Motor neuron (in vitro differentiated cells): ENCODE results near the gene BRSK2. TPM values are rescaled to one million over a fixed set of nuclear protein-coding genes. Genes with fewer than 3 reads are reported as not detected.
"Not testable (repeated sequence)": the region's sequence is repeated elsewhere in the genome, so short reads cannot be mapped to it uniquely, and the experiment has no call there.

Experiments
- ATAC-seq, 8 experiments: fragments of 200-7000 bp; cut with Tn5 transposase; replicated peaks in 6 of 8; 2 replicates each; pipeline ENCODE4 v1.8.0; 2021; ENCODE audit warnings: mild to moderate bottlenecking in 8 of 8, moderate library complexity in 8 of 8
- H3K27ac ChIP-seq, 2 donors: fragments of 250-450 bp; sonication (Bioruptor Pico); 2 replicates each; pipeline ENCODE4 v1.9.0; 2021; ENCODE audit warnings: antibody characterized with exemption in 2 of 2, mild to moderate bottlenecking in 2 of 2, moderate library complexity in 1 of 2
- H3K4me1 ChIP-seq, 2 donors: fragments of 250-450 bp; sonication (Bioruptor Pico); replicated peaks in 1 of 2; 2 replicates each; pipeline ENCODE4 v1.6.1; 2021; ENCODE audit warnings: antibody characterized with exemption in 2 of 2, mild to moderate bottlenecking in 2 of 2, moderate library complexity in 1 of 2
- H3K4me3 ChIP-seq, 5 donors: fragments of 250-450 bp; sonication (Bioruptor Pico); 2 replicates each; pipeline ENCODE4 v1.9.0; 2021; ENCODE audit warnings: antibody characterized with exemption in 5 of 5, mild to moderate bottlenecking in 5 of 5, moderate library complexity in 4 of 5
- WGBS, 10 experiments: fragments of 450-650 bp; shearing (Covaris generic); methylation state at CpG; one replicate each; pipeline ENCODE4 v1.0.0; 2022; 5-methylcytosine and 5-hydroxymethylcytosine counted together
- in situ Hi-C, 9 experiments: fragments of 400-800 bp; cut with MboI; loops; one replicate each; pipeline ENCODE4 v1.15.0; 2021; ENCODE audit warnings: low sequenced_read_pairs in 9 of 9, low pct_unique_long_range_greater_than_20kb in 2 of 9; ENCODE audit not compliant: unreplicated experiment in 9 of 9
- total RNA-seq, 8 experiments: library from RNA; unstranded; fragments of 300-600 nt; gene quantifications; 2 replicates each; pipeline versions ENCODE4 v1.2.3 to v1.2.4, GENCODE V29; 2022

BRSK2 gene
- total RNA-seq, 8 experiments from 2014 or later, result 0.77 to 54.6 (median 25.1) TPM

DNA sequence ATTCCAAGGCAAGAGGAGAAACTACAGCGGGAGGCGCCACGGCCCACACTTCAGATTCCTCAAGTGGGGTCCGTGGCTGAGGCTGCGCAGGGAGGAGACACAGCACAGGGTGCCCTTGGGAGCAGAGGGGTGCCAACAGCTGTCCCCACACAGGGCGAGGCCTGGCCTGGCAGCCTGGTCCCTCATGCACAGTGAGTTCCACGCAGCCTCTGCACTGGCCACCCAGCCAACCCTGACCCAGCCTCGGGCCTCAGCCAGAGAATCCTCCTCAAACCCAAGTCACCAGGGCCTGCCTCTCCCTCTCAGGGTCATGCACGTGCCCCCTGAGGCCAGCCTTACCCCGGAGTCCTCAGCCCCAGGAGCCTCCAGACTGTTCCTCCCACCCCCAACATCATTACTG, 119.3 kb downstream of the BRSK2 start:
- peaks cover 28 to 29% of the 10 kb centered on the region in 2 donors for H3K4me1 ChIP-seq
- H3K4me3 ChIP-seq, result no peak overlapping the region
- H3K27ac ChIP-seq, result no peak overlapping the region
- ATAC-seq, result no peak
- in situ Hi-C loops, result loop anchor here in 5 of 9 experiments (25.0 kb wide), 3 partner anchors 197 to 297 kb away; partner anchors contain the start of genes MUC5B (in 4 of the 5) and TOLLIP (in 1 of the 5)
- 100% methylated on average over 1 of the region's 10 CpGs; no CpG with 5 or more reads in 9 of the 10 experiments for WGBS, 10 experiments

DNA sequence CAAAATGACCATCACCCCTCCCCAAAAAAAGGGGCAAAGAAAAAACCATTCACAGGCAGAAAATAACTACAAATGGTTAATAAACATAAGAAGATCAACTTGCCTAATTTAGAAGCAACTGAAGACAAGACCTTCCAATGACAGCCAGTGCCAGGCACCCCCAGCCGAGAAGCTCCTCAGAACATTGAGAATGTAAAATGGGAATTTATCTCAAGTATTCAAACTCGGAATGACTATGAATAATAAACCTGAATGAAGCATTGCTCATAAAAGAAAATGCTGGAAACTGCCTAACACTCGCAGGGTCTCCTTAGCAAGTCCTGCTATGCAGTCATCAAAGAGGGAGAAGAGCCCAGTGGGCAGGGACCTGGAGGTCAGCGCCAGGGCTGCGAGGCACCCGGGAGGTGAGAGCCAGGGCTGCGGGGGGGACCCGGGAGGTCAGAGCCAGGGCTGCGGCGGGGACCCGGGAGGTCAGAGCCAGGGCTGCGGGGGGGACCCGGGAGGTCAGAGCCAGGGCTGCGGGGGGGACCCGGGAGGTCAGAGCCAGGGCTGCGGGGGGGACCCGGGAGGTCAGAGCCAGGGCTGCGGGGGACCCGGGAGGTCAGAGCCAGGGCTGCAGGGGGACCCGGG, 120.0 kb downstream of the BRSK2 start:
- no peak overlapping the region for H3K4me3 ChIP-seq
- no peak overlapping the region for H3K27ac ChIP-seq
- WGBS, 10 experiments, result 17 to 100% (median 77%) methylated on average over 1 to 3 of the region's 20 CpGs; no CpG with 5 or more reads in 3 of the 10 experiments
- in situ Hi-C loops, result loop anchor here in 5 of 9 experiments (25.0 kb wide), 3 partner anchors 197 to 297 kb away; partner anchors contain the start of genes MUC5B (in 4 of the 5) and TOLLIP (in 1 of the 5)
- no peak for ATAC-seq
- peaks cover 22 to 28% of the 10 kb centered on the region in 2 donors for H3K4me1 ChIP-seq

DNA sequence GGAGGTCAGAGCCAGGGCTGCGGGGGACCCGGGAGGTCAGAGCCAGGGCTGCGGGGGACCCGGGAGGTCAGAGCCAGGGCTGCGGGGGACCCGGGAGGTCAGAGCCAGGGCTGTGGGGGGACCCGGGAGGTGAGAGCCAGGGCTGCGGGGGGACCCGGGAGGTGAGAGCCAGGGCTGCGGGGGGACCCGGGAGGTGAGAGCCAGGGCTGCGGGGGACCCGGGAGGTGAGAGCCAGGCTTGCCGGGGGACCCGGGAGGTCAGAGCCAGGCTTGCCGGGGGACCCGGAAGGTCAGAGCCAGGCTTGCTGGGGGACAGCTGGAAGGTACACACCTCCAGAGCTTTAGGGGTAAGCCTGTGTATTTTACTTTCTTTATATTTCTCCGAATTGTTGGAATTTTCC, 120.6 kb downstream of the BRSK2 start:
- in situ Hi-C loops, result loop anchor here in 5 of 9 experiments (25.0 kb wide), 3 partner anchors 198 to 298 kb away; partner anchors contain the start of genes MUC5B (in 4 of the 5) and TOLLIP (in 1 of the 5)
- H3K4me3 ChIP-seq, H3K27ac ChIP-seq, ATAC-seq: not testable (repeated sequence)
- peaks cover 24 to 31% of the 10 kb centered on the region in 2 donors for H3K4me1 ChIP-seq
- WGBS, 10 experiments, result 50 to 100% (median 69%) methylated on average over 1 of the region's 18 CpGs; no CpG with 5 or more reads in 4 of the 10 experiments

DNA sequence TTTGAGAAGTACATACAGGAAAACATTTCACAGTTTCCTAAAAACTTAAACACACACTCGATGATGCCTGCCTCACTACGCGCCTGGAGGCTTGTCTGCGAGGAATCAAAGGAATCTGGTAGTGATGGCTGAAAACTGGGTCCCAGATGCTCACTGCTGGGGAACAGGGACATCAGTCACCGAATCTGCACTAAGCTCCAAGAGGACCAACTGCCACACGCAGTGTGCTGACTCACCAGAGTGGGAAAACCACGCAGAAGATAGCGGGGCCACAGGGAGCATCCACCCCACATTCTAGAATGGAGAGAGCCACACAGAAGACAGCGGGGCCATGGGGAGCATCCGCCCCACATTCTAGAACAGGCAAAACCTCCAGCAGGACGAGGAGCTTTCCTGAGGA, 121.2 kb downstream of the BRSK2 start:
- WGBS, 10 experiments, result 67 to 90% (median 80%) methylated on average over 2 to 7 of the region's 11 CpGs; no CpG with 5 or more reads in 3 of the 10 experiments
- no peak overlapping the region for H3K4me3 ChIP-seq
- peaks cover 24 to 32% of the 10 kb centered on the region in 2 donors for H3K4me1 ChIP-seq
- no peak overlapping the region for H3K27ac ChIP-seq
- in situ Hi-C loops, result loop anchor here in 5 of 9 experiments (25.0 kb wide), 3 partner anchors 199 to 299 kb away; partner anchors contain the start of genes MUC5B (in 4 of the 5) and TOLLIP (in 1 of the 5)
- ATAC-seq, result no peak

DNA sequence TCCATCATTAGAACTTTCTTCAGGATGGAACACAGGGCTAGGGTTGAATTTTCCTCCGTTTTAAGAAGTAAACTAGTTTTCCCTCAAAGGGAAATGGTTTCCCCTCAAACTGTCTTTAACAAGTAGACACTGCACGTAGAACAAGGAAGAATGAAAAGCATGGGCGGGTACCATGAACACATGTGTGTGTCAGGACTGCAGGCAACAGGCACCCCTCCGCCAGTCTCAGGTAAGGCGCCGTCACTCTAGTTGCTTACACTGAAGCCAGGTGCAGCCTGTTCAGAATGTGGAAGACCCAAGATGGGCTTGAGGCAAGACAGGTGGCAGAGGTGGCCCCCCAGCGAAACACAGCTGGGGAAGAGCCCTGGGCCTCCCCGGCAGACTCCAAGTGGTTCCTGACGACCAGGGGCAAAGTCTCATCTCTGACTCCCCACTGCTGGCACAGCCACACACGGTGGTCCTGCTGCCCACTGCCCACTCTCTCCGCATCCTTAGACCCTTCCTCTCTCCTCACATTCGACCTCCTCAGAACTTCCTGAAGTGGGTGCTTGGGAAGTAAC, 122.3 kb downstream of the BRSK2 start:
- peaks cover 22 to 28% of the 10 kb centered on the region in 2 donors for H3K4me1 ChIP-seq
- no peak for ATAC-seq
- in situ Hi-C loops, result loop anchor here in 5 of 9 experiments (25.0 kb wide), 3 partner anchors 200 to 300 kb away; partner anchors contain the start of genes MUC5B (in 4 of the 5) and TOLLIP (in 1 of the 5)
- H3K4me3 ChIP-seq, result no peak overlapping the region
- WGBS, 10 experiments, result 60 to 100% (median 79%) methylated on average over 1 to 5 of the region's 12 CpGs; no CpG with 5 or more reads in 5 of the 10 experiments
- no peak overlapping the region for H3K27ac ChIP-seq

Other genes with a start within 250 kb of the BRSK2 start
- under 1 TPM; under 0.01 to 0.57 (median 0.20) TPM for gene MUC5AC, start 232.0 kb upstream of the BRSK2 start, total RNA-seq
- 1 to 10 TPM in 4 of 8 experiments, under 1 TPM in 4; under 0.01 to 4.7 (median 0.85) TPM for gene MUC5B, start 166.9 kb upstream of the BRSK2 start, total RNA-seq
- 10 to 100 TPM; 11.5 to 27.5 (median 21.1) TPM for gene TOLLIP, start 80.3 kb upstream of the BRSK2 start, total RNA-seq
- 10 to 100 TPM; 15.5 to 43.3 (median 26.8) TPM for gene MOB2, start 96.8 kb downstream of the BRSK2 start, total RNA-seq
- 10 to 100 TPM in 3 of 8 experiments, 1 to 10 TPM in 4, under 1 TPM in 1; 0.87 to 17.2 (median 7.9) TPM for gene DUSP8, start 182.3 kb downstream of the BRSK2 start, total RNA-seq
- 1 to 10 TPM in 5 of 8 experiments, under 1 TPM in 2, not detected in 1; 0.49 to 3.9 (median 2.6) TPM for gene KRTAP5-1, start 195.3 kb downstream of the BRSK2 start, total RNA-seq
- 1 to 10 TPM in 4 of 8 experiments, under 1 TPM in 3, not detected in 1; 0.54 to 5.2 (median 2.5) TPM for gene KRTAP5-2, start 208.4 kb downstream of the BRSK2 start, total RNA-seq
- under 1 TPM in 1 of 8 experiments, not detected in 7; 0.29 TPM for gene KRTAP5-3, start 218.5 kb downstream of the BRSK2 start, total RNA-seq
- under 1 TPM in 3 of 8 experiments, not detected in 5; 0.25 to 0.41 (median 0.33) TPM for gene KRTAP5-4, start 232.2 kb downstream of the BRSK2 start, total RNA-seq
- not detected for gene KRTAP5-5, start 239.8 kb downstream of the BRSK2 start, total RNA-seq